Measurements from ENCODE around the gene ARHGAP21.

GRCh38 chr10:24574161-24574560 is 149.5 kb downstream of the ARHGAP21 start:
- TF ChIP-seq, protein P1, sequence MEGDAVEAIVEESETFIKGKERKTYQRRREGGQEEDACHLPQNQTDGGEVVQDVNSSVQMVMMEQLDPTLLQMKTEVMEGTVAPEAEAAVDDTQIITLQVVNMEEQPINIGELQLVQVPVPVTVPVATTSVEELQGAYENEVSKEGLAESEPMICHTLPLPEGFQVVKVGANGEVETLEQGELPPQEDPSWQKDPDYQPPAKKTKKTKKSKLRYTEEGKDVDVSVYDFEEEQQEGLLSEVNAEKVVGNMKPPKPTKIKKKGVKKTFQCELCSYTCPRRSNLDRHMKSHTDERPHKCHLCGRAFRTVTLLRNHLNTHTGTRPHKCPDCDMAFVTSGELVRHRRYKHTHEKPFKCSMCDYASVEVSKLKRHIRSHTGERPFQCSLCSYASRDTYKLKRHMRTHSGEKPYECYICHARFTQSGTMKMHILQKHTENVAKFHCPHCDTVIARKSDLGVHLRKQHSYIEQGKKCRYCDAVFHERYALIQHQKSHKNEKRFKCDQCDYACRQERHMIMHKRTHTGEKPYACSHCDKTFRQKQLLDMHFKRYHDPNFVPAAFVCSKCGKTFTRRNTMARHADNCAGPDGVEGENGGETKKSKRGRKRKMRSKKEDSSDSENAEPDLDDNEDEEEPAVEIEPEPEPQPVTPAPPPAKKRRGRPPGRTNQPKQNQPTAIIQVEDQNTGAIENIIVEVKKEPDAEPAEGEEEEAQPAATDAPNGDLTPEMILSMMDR (IDR thresholded peaks at IDR 0.05) = no peak
- TF ChIP-seq EZH2 (IDR thresholded peaks at IDR 0.05; ENCODE audit: borderline replicate concordance, insufficient read depth, low read depth, low read length, poor library complexity, severe bottlenecking) = no peak

Data from B cell (primary cell).